Neural progenitor cell (in vitro differentiated cells): ENCODE results near the gene INSYN1. TPM values are rescaled to one million over a fixed set of nuclear protein-coding genes. Genes with fewer than 3 reads are reported as not detected.

Source experiments
- DNase-seq: peaks from one replicate; pipeline ENCODE4 v3.0.0-alpha.2; 2016; ENCODE audit warnings: low spot score
- H2AFZ ChIP-seq: fragments of 200-600 bp; sonication (generic); replicated peaks from 2 replicates; pipeline ENCODE4 v1.6.1; 2016; ENCODE audit warnings: antibody characterized with exemption
- H3F3A ChIP-seq: fragments of 200-600 bp; sonication (generic); 2 replicates; pipeline ENCODE4 v1.6.1; 2016; ENCODE audit warnings: antibody characterized with exemption, low read depth
- H3K27ac ChIP-seq: fragments of 200-600 bp; sonication (generic); 2 replicates; pipeline ENCODE4 v1.5.1; 2016; ENCODE audit warnings: mild to moderate bottlenecking
- H3K27me3 ChIP-seq: fragments of 200-600 bp; sonication (generic); 2 replicates; pipeline ENCODE4 v1.6.1; 2016; ENCODE audit warnings: mild to moderate bottlenecking, moderate library complexity
- H3K36me3 ChIP-seq: fragments of 200-600 bp; sonication (generic); 2 replicates; pipeline ENCODE4 v1.5.1; 2016
- H3K4me1 ChIP-seq: fragments of 200-600 bp; sonication (generic); 2 replicates; pipeline ENCODE4 v1.6.1; 2016; ENCODE audit warnings: mixed run types
- H3K4me2 ChIP-seq: fragments of 200-600 bp; sonication (generic); 2 replicates; pipeline ENCODE4 v1.6.1; 2016
- H3K4me3 ChIP-seq: fragments of 200-600 bp; sonication (generic); 2 replicates; pipeline ENCODE4 v1.5.1; 2016
- H3K79me2 ChIP-seq: fragments of 200-600 bp; sonication (generic); 2 replicates; pipeline ENCODE4 v1.6.1; 2016; ENCODE audit warnings: low read depth
- H3K9ac ChIP-seq: fragments of 200-600 bp; sonication (generic); 2 replicates; pipeline ENCODE4 v1.6.1; 2016
- H3K9me3 ChIP-seq: fragments of 200-600 bp; sonication (generic); 2 replicates; pipeline ENCODE4 v1.5.1; 2016; ENCODE audit warnings: low read depth
- H4K20me1 ChIP-seq: fragments of 200-600 bp; sonication (generic); 2 replicates; pipeline ENCODE4 v1.6.1; 2016; ENCODE audit warnings: low read depth
- H3K27ac Mint-ChIP-seq: 3 replicates; pipeline ENCODE4 v1.8.0; 2021; ENCODE audit warnings: mixed read lengths
- H3K27me3 Mint-ChIP-seq: 2 replicates; pipeline ENCODE4 v1.8.0; 2022; ENCODE audit warnings: low read depth, mild to moderate bottlenecking, inconsistent platforms, moderate library complexity, mixed read lengths; ENCODE audit not compliant: insufficient read depth
- H3K36me3 Mint-ChIP-seq: 3 replicates; pipeline ENCODE4 v1.8.0; 2021; ENCODE audit warnings: mixed read lengths
- H3K4me1 Mint-ChIP-seq: 3 replicates; pipeline ENCODE4 v1.8.0; 2021; ENCODE audit warnings: mixed read lengths
- H3K4me3 Mint-ChIP-seq: 3 replicates; pipeline ENCODE4 v1.8.0; 2021; ENCODE audit warnings: mild to moderate bottlenecking, moderate library complexity, mixed read lengths
- H3K9me3 Mint-ChIP-seq: 3 replicates; pipeline ENCODE4 v1.8.0; 2020; ENCODE audit warnings: mixed read lengths
- EZH2 ChIP-seq: fragments of 200-600 bp; sonication (generic); IDR thresholded peaks from 2 replicates; pipeline ENCODE4 v1.6.1; 2017; ENCODE audit warnings: antibody characterized with exemption, mild to moderate bottlenecking, moderate library complexity
- EZH2phosphoT487 ChIP-seq: fragments of 200-600 bp; sonication (generic); IDR thresholded peaks from 2 replicates; pipeline ENCODE4 v1.6.1; 2017; ENCODE audit warnings: antibody characterized with exemption
- total RNA-seq: library from RNA; depleted of rRNA; stranded (reverse); fragments of >200 nt; gene quantifications from 2 replicates; pipeline ENCODE4 v1.2.3, GENCODE V29; 2015; ENCODE audit warnings: low replicate concordance
- TF ChIP-seq, protein P1 (sequence below): fragments of 200-600 bp; sonication (generic); IDR thresholded peaks from 2 replicates; pipeline ENCODE4 v1.5.1; 2017; ENCODE audit warnings: antibody characterized with exemption, mild to moderate bottlenecking

The INSYN1 gene
- total RNA-seq, 1 donor from 2014 or later, result 0.17 TPM

DNA sequence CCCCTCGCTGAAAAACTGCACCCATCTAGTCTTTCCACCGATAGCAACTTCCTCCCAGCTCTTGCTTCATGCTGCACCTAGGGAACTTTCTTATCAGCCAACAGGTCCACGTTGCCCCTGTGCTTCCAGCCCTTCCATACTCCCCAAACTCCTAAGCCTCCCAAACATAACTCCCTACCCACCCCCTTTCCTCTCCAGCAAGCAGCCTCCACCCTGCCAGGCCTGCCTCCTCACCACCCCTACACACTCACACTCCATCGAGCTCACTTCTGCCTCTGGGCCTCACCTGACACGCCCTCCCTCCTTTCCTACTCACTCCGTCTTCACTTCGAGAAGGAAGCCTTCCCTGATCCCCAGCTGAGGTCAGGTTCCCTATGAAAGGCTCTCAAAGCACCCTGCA, 8.1 kb downstream of the INSYN1 start:
- peaks cover 11% of the 10 kb centered on the region for H3K27me3 Mint-ChIP-seq
- H3K4me1 ChIP-seq, result peaks cover 35% of the 10 kb centered on the region
- no peaks in the 10 kb centered on the region for H3K36me3 Mint-ChIP-seq
- no peaks in the 10 kb centered on the region for H3K36me3 ChIP-seq
- H3K9me3 Mint-ChIP-seq, result no peaks in the 10 kb centered on the region
- H3K4me2 ChIP-seq, result no peak overlapping the region
- H4K20me1 ChIP-seq, result peaks cover 15% of the 10 kb centered on the region
- no peak for TF ChIP-seq EZH2phosphoT487
- no peak for TF ChIP-seq EZH2
- TF ChIP-seq, protein P1, sequence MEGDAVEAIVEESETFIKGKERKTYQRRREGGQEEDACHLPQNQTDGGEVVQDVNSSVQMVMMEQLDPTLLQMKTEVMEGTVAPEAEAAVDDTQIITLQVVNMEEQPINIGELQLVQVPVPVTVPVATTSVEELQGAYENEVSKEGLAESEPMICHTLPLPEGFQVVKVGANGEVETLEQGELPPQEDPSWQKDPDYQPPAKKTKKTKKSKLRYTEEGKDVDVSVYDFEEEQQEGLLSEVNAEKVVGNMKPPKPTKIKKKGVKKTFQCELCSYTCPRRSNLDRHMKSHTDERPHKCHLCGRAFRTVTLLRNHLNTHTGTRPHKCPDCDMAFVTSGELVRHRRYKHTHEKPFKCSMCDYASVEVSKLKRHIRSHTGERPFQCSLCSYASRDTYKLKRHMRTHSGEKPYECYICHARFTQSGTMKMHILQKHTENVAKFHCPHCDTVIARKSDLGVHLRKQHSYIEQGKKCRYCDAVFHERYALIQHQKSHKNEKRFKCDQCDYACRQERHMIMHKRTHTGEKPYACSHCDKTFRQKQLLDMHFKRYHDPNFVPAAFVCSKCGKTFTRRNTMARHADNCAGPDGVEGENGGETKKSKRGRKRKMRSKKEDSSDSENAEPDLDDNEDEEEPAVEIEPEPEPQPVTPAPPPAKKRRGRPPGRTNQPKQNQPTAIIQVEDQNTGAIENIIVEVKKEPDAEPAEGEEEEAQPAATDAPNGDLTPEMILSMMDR, result no peak
- H2AFZ ChIP-seq, result no peak overlapping the region
- no peaks in the 10 kb centered on the region for H3K27me3 ChIP-seq
- H3K27ac Mint-ChIP-seq, result no peak overlapping the region
- no peaks in the 10 kb centered on the region for H3K9me3 ChIP-seq
- H3K79me2 ChIP-seq, result no peaks in the 10 kb centered on the region
- H3K4me1 Mint-ChIP-seq, result peaks cover 68% of the 10 kb centered on the region
- H3K4me3 ChIP-seq, result no peak overlapping the region
- H3K27ac ChIP-seq, result no peak overlapping the region
- peaks cover 13% of the 10 kb centered on the region for H3F3A ChIP-seq
- H3K9ac ChIP-seq, result no peak overlapping the region
- H3K4me3 Mint-ChIP-seq, result no peak overlapping the region
- DNase-seq, result no peak

DNA sequence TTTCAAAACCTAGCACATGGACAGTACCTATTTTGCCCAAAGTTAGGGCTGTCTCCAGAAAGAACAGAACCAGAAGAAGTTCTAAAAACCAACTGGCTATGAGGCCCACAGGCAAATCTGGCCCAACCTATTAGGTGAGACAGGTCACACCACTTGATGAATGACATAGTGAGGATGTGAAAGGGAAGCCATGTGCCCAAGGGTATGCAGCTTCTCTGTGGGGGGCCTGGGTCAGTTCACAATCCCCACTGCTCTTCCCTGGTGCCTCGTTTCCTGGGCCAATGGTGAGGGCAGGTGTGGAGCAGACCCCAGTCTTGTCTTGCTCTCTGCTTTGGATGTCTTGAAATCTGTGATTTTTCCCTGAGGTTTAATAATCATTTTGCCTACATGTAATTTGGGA, 8.9 kb downstream of the INSYN1 start:
- H3K4me1 ChIP-seq, result peaks cover 35% of the 10 kb centered on the region
- H3K9me3 ChIP-seq, result no peaks in the 10 kb centered on the region
- H3K4me3 ChIP-seq, result no peak overlapping the region
- peaks cover 15% of the 10 kb centered on the region for H4K20me1 ChIP-seq
- no peaks in the 10 kb centered on the region for H3K9me3 Mint-ChIP-seq
- DNase-seq, result peak; percentile 32
- H3F3A ChIP-seq, result peaks cover 13% of the 10 kb centered on the region
- no peaks in the 10 kb centered on the region for H3K27me3 ChIP-seq
- H2AFZ ChIP-seq, result no peak overlapping the region
- no peaks in the 10 kb centered on the region for H3K36me3 Mint-ChIP-seq
- H3K27ac ChIP-seq, result no peak overlapping the region
- no peaks in the 10 kb centered on the region for H3K79me2 ChIP-seq
- H3K4me2 ChIP-seq, result no peak overlapping the region
- peaks cover 13% of the 10 kb centered on the region for H3K27me3 Mint-ChIP-seq
- peaks cover 62% of the 10 kb centered on the region for H3K4me1 Mint-ChIP-seq
- no peak overlapping the region for H3K27ac Mint-ChIP-seq
- TF ChIP-seq, protein P1, result no peak
- TF ChIP-seq EZH2phosphoT487, result no peak
- TF ChIP-seq EZH2, result no peak
- H3K4me3 Mint-ChIP-seq, result no peak overlapping the region
- no peak overlapping the region for H3K9ac ChIP-seq
- H3K36me3 ChIP-seq, result no peaks in the 10 kb centered on the region

DNA sequence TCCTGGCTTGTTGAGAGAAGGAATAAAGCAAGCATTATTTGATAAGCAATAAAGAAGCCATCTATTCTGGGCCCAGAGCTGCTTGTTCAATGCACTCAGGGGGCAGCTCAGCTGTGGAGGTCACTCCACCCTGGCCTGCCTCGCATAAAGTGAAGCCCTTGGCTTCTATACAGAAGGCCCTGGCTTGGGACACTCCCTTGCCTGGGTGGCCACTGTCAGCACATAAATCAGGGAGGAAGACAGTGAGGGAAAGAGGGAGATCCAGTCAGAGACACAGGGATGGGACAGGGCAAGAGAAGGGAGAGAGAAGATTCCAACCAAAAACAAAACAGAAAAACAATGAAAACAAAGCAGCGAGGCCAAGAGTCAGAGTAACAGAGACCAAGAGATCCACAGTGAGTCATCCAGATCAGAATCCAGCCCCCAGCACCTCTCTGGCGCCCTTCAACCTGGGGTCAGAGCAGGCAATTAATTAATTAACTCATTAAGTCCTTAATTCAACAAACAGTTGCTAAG, 11.8 kb downstream of the INSYN1 start:
- no peak overlapping the region for H3K27ac Mint-ChIP-seq
- Histone ChIP-seq H3F3A (no peaks in the 10 kb centered on the region), H3K9me3 (no peaks in the 10 kb centered on the region), H3K4me2 (no peak overlapping the region), H3K9ac (no peak overlapping the region), H3K4me1 (peaks cover 12% of the 10 kb centered on the region), H4K20me1 (no peaks in the 10 kb centered on the region), H3K4me3 (no peak overlapping the region), H3K79me2 (no peaks in the 10 kb centered on the region), H2AFZ (no peak overlapping the region), H3K36me3 (no peaks in the 10 kb centered on the region), H3K27me3 (no peaks in the 10 kb centered on the region), H3K27ac (no peak overlapping the region)
- no peak for TF ChIP-seq EZH2phosphoT487
- TF ChIP-seq EZH2, result no peak
- TF ChIP-seq, protein P1, result no peak
- H3K36me3 Mint-ChIP-seq, result no peaks in the 10 kb centered on the region
- no peak for DNase-seq
- H3K27me3 Mint-ChIP-seq, result peaks cover 16% of the 10 kb centered on the region
- no peaks in the 10 kb centered on the region for H3K9me3 Mint-ChIP-seq
- H3K4me1 Mint-ChIP-seq, result peaks cover 33% of the 10 kb centered on the region
- no peak overlapping the region for H3K4me3 Mint-ChIP-seq
